Activated naive CD4-positive, alpha-beta T cell treated with anti-CD3 and anti-CD28 coated beads, Interleukin-2, amount 50 U/mL, for 16 hours (primary cell): ENCODE data around the gene SMARCA4.

Experiments
- DNase-seq: peaks from one replicate; pipeline ENCODE4 v3.0.0-alpha.2; 2020

SMARCA4 gene

DNA sequence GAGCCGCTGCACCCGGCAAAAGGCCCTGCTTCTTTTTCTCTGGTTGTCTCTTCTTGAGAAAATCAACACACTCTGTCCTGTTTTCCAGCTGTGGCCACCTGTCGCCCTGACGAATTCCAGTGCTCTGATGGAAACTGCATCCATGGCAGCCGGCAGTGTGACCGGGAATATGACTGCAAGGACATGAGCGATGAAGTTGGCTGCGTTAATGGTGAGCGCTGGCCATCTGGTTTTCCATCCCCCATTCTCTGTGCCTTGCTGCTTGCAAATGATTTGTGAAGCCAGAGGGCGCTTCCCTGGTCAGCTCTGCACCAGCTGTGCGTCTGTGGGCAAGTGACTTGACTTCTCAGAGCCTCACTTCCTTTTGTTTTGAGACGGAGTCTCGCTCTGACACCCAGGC lies 145.6 kb downstream of the SMARCA4 start:
- no peak for DNase-seq

DNA sequence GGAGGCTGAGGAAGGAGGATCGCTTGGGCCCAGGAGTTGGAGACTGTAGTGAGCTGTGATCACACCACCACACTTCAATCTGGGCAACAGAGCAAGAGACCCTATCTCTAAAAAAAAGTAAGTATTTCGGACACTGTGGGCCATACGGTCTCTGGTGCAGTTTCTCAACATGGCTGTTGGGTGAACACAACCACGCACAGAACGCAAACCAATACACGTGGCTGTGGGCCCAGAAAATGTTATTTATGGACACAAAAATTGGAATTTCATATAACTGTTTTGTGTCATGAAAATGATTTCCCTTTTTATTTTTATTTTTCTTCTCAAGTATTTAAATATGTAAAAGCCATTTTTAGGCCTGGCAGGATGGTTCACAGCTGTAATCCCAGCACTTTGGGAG lies 147.9 kb downstream of the SMARCA4 start:
- no peak for DNase-seq

DNA sequence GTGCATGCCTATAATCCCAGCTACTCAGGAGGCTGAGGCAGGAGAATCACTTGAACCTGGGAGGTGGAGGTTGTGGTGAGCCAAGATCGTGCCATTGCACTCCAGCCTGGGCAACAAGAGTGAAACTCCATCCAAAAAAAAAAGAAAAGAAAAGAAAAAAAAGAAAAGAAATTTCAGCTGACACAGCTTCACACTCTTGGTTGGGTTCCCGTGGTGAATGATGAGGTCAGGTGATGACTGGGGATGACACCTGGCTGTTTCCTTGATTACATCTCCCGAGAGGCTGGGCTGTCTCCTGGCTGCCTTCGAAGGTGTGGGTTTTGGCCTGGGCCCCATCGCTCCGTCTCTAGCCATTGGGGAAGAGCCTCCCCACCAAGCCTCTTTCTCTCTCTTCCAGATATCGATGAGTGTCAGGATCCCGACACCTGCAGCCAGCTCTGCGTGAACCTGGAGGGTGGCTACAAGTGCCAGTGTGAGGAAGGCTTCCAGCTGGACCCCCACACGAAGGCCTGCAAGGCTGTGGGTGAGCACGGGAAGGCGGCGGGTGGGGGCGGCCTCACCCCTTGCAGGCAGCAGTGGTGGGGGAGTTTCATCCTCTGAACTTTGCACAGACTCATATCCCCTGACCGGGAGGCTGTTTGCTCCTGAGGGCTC lies 150.4 kb downstream of the SMARCA4 start:
- DNase-seq, result no peak

DNA sequence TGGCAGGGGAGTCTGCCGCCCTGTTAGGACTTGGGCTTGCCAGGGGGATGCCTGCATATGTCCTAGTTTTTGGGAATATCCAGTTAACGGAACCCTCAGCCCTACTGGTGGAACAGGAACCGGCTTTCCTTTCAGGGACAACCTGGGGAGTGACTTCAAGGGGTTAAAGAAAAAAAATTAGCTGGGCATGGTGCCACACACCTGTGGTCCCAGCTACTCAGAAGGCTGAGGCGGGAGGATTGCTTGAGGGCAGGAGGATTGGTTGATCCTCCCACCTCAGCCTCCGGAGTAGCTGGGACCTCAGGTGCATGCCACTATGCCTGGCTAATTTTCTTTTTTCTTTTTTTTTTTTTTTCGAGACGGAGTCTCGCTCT lies 150.9 kb downstream of the SMARCA4 start:
- no peak for DNase-seq
